ENCODE results near the gene IL1RAPL2.

The IL1RAPL2 gene

DNA sequence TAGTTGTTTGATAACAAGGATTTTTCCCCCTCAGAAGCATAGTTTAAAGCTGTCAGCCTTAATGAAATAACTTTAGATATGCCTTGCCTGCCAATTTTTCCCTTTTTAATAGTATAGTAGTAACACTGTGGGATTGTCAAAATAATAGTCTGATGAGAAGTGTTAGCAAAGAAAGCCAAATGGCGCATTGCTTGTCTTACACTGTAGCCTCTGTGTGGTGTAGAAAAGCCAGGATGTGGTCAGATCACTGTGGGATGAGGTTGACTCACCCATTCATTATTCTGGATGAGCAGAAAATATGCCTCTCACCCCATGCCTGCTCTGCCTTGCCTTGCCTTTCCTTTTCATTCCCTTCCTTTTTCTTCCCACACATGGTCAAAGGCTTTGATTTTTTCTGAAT, 998.5 kb downstream of the IL1RAPL2 start:
- no peak overlapping the region for H2AFZ ChIP-seq (ENCODE audit: low read depth, low read length, severe bottlenecking)
- H3K4me3 ChIP-seq (ENCODE audit: insufficient read depth, low read length, poor library complexity, severe bottlenecking) = no peak overlapping the region
- H3K9ac ChIP-seq (ENCODE audit: low read length) = no peak overlapping the region
- H3K9me3 ChIP-seq (ENCODE audit: insufficient read depth, low read length) = no peaks in the 10 kb centered on the region
- H3F3A ChIP-seq (ENCODE audit: insufficient read depth) = no peaks in the 10 kb centered on the region
- no peak overlapping the region for H3K4me2 ChIP-seq (ENCODE audit: low read depth, low read length, poor library complexity, severe bottlenecking)
- no peak overlapping the region for H3K27ac ChIP-seq (ENCODE audit: low read depth, low read length)
- H3K36me3 ChIP-seq (ENCODE audit: low read length) = no peaks in the 10 kb centered on the region
- TF ChIP-seq CTCF (IDR thresholded peaks at IDR 0.05; ENCODE audit: insufficient read depth, low read length, poor library complexity, severe bottlenecking) (no peak), EZH2phosphoT487 (conservative IDR thresholded peaks at IDR 0.05; ENCODE audit: low read length) (no peak)
- H3K9me2 ChIP-seq (replicated peaks; ENCODE audit: insufficient read depth, low read length) = no peaks in the 10 kb centered on the region
- H4K20me1 ChIP-seq (ENCODE audit: low read depth, low read length) = no peaks in the 10 kb centered on the region
- no peaks in the 10 kb centered on the region for H3K27me3 ChIP-seq (ENCODE audit: low read length)
- H3K79me2 ChIP-seq (ENCODE audit: insufficient read depth, low read length) = no peaks in the 10 kb centered on the region

GRCh38 chrX:105565856-105566255, 999.9 kb downstream of the IL1RAPL2 start:
- Histone ChIP-seq H3K4me2 (ENCODE audit: low read depth, low read length, poor library complexity, severe bottlenecking) (no peak overlapping the region), H3K79me2 (ENCODE audit: insufficient read depth, low read length) (no peaks in the 10 kb centered on the region), H3K27me3 (ENCODE audit: low read length) (no peaks in the 10 kb centered on the region), H3K4me3 (ENCODE audit: insufficient read depth, low read length, poor library complexity, severe bottlenecking) (no peak overlapping the region), H4K20me1 (ENCODE audit: low read depth, low read length) (no peaks in the 10 kb centered on the region), H2AFZ (ENCODE audit: low read depth, low read length, severe bottlenecking) (no peak overlapping the region), H3F3A (ENCODE audit: insufficient read depth) (no peaks in the 10 kb centered on the region), H3K9me3 (ENCODE audit: insufficient read depth, low read length) (no peaks in the 10 kb centered on the region), H3K36me3 (ENCODE audit: low read length) (no peaks in the 10 kb centered on the region), H3K9ac (ENCODE audit: low read length) (no peak overlapping the region), H3K9me2 (replicated peaks; ENCODE audit: insufficient read depth, low read length) (no peaks in the 10 kb centered on the region), H3K27ac (ENCODE audit: low read depth, low read length) (no peak overlapping the region)
- no peak for TF ChIP-seq EZH2phosphoT487 (conservative IDR thresholded peaks at IDR 0.05; ENCODE audit: low read length)
- TF ChIP-seq CTCF (IDR thresholded peaks at IDR 0.05; ENCODE audit: insufficient read depth, low read length, poor library complexity, severe bottlenecking) = no peak

GRCh38 chrX:105567082-105567481, 1001.1 kb downstream of the IL1RAPL2 start:
- no peaks in the 10 kb centered on the region for H3K79me2 ChIP-seq (ENCODE audit: insufficient read depth, low read length)
- H3K4me3 ChIP-seq (ENCODE audit: insufficient read depth, low read length, poor library complexity, severe bottlenecking) = no peak overlapping the region
- H3K4me2 ChIP-seq (ENCODE audit: low read depth, low read length, poor library complexity, severe bottlenecking) = no peak overlapping the region
- H2AFZ ChIP-seq (ENCODE audit: low read depth, low read length, severe bottlenecking) = no peak overlapping the region
- no peak for TF ChIP-seq CTCF (IDR thresholded peaks at IDR 0.05; ENCODE audit: insufficient read depth, low read length, poor library complexity, severe bottlenecking)
- TF ChIP-seq EZH2phosphoT487 (conservative IDR thresholded peaks at IDR 0.05; ENCODE audit: low read length) = no peak
- no peaks in the 10 kb centered on the region for H3K27me3 ChIP-seq (ENCODE audit: low read length)
- H3F3A ChIP-seq (ENCODE audit: insufficient read depth) = no peaks in the 10 kb centered on the region
- H3K9ac ChIP-seq (ENCODE audit: low read length) = no peak overlapping the region
- no peak overlapping the region for H3K27ac ChIP-seq (ENCODE audit: low read depth, low read length)
- no peaks in the 10 kb centered on the region for H3K9me3 ChIP-seq (ENCODE audit: insufficient read depth, low read length)
- H4K20me1 ChIP-seq (ENCODE audit: low read depth, low read length) = no peaks in the 10 kb centered on the region
- no peaks in the 10 kb centered on the region for H3K36me3 ChIP-seq (ENCODE audit: low read length)
- no peaks in the 10 kb centered on the region for H3K9me2 ChIP-seq (replicated peaks; ENCODE audit: insufficient read depth, low read length)

Data from SU-DHL-6 (cell line).